ENCODE measurements around the gene UBE3D. TPM values are rescaled to one million over a fixed set of nuclear protein-coding genes. Genes with fewer than 3 reads are reported as not detected.

The UBE3D gene
- total and polyA plus RNA-seq, 2 donors (not counting 1 experiment from before 2014, with no cell fraction given), result 3.3 to 11.5 TPM

DNA sequence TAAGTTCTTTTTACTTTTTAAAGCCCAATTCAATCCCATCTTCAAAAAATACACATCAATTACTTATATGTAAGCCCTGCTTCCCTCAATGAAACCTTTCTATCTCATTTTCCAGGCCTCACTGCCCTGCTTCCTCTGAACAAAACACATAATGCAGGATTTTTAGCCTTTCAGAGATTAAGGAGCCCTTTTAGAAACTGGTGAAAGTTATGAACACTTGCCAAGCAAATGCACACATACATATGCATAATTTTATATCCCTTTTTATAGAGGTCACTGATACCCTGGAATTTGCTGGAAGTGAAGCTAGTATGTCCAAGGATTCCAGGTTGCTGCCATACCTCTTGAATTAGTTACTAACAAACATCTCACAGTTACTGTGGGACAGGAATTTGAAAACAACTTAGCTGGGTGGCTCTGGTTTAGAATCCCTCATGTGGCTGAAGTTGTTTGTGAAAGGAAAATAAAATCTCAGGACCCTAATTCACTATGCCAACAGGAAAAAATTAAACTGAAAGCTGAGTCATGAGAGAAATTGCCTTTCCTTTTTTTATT lies 75.8 kb downstream of the UBE3D start:
- no peak overlapping the region for H3K4me3 ChIP-seq (ENCODE audit: control extremely low read depth in 1 of 5, extremely low read depth in 1 of 5, insufficient read depth in 1 of 5, low read depth in 2 of 5, low read length in 4 of 5)
- no peaks in the 10 kb centered on the region for H3K4me1 Mint-ChIP-seq
- H3K9ac ChIP-seq (ENCODE audit: low read length), result no peak overlapping the region
- no peak for TF ChIP-seq EZH2 (IDR thresholded peaks at IDR 0.05; ENCODE audit: borderline replicate concordance, insufficient read depth, low read depth, low read length, poor library complexity, severe bottlenecking)
- TF ChIP-seq, protein P1, sequence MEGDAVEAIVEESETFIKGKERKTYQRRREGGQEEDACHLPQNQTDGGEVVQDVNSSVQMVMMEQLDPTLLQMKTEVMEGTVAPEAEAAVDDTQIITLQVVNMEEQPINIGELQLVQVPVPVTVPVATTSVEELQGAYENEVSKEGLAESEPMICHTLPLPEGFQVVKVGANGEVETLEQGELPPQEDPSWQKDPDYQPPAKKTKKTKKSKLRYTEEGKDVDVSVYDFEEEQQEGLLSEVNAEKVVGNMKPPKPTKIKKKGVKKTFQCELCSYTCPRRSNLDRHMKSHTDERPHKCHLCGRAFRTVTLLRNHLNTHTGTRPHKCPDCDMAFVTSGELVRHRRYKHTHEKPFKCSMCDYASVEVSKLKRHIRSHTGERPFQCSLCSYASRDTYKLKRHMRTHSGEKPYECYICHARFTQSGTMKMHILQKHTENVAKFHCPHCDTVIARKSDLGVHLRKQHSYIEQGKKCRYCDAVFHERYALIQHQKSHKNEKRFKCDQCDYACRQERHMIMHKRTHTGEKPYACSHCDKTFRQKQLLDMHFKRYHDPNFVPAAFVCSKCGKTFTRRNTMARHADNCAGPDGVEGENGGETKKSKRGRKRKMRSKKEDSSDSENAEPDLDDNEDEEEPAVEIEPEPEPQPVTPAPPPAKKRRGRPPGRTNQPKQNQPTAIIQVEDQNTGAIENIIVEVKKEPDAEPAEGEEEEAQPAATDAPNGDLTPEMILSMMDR (IDR thresholded peaks at IDR 0.05), result no peak
- ATAC-seq (ENCODE audit: low read depth) (no peak), DNase-seq (no peak)
- H3K36me3 ChIP-seq (replicated peaks in 1 of 2; ENCODE audit: control extremely low read depth in 1 of 2, control insufficient read depth in 1 of 2, extremely low read depth in 1 of 2, insufficient read depth in 2 of 2, low read length in 1 of 2), result no peaks in the 10 kb centered on the region
- no peaks in the 10 kb centered on the region for H3K4me1 ChIP-seq (ENCODE audit: control insufficient read depth in 2 of 2, insufficient read depth in 2 of 2, low read length in 2 of 2)
- H3K27ac ChIP-seq (ENCODE audit: low read length in 2 of 2), result no peak overlapping the region
- no peaks in the 10 kb centered on the region for H3K79me2 ChIP-seq (ENCODE audit: control insufficient read depth, insufficient read depth, low read length)
- H3K27me3 ChIP-seq (replicated peaks in 1 of 4; ENCODE audit: control extremely low read depth in 1 of 4, control insufficient read depth in 3 of 4, insufficient read depth in 4 of 4, low read length in 3 of 4), result no peaks in the 10 kb centered on the region
- CTCF ChIA-PET, result no interaction called here
- no peaks in the 10 kb centered on the region for H3K9me3 Mint-ChIP-seq (ENCODE audit: insufficient read depth)
- H3K9me3 ChIP-seq (ENCODE audit: control extremely low read depth in 1 of 3, control insufficient read depth in 2 of 3, insufficient read depth in 1 of 3, low read length in 2 of 3), result no peaks in the 10 kb centered on the region
- intact Hi-C loops (cut with micrococcal nuclease), result no loop called here
- H2AFZ ChIP-seq (ENCODE audit: insufficient read depth, low read depth, low read length, poor library complexity, severe bottlenecking), result no peak overlapping the region
- POLR2A ChIA-PET, result no interaction called here
- H3K27ac Mint-ChIP-seq, result no peak overlapping the region
- H4K20me1 ChIP-seq (ENCODE audit: control insufficient read depth, insufficient read depth, low read length, poor library complexity, severe bottlenecking), result no peaks in the 10 kb centered on the region
- no peaks in the 10 kb centered on the region for H3K27me3 Mint-ChIP-seq
- no peak overlapping the region for H3K4me3 Mint-ChIP-seq
- no peak overlapping the region for H3K4me2 ChIP-seq (replicated peaks; ENCODE audit: low read depth, low read length, poor library complexity, severe bottlenecking)

DNA sequence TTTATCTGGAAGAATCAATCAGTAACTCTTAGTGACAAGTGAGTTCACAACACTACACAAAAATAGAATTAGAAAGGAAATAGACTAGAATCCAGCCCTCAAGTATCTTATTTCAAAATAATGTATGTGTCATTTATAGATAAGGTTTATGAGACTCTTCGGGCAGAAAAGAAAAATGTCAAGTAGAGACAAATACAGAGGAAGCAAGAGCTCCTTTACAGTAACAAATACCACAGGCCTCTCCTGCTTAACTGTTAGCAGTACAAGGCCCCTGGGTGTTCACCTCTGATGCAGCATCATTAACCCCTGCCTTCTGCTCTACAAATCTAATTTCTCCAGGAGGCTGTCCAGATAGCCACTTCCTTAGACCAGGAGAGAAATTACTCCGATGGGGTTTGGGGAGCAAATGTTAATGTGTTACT lies 76.7 kb downstream of the UBE3D start:
- H3K9me3 ChIP-seq (ENCODE audit: control extremely low read depth in 1 of 3, control insufficient read depth in 2 of 3, insufficient read depth in 1 of 3, low read length in 2 of 3), result no peaks in the 10 kb centered on the region
- Mint-ChIP-seq H3K27ac (no peak overlapping the region), H3K27me3 (no peaks in the 10 kb centered on the region), H3K4me3 (no peak overlapping the region), H3K4me1 (no peaks in the 10 kb centered on the region), H3K9me3 (ENCODE audit: insufficient read depth) (no peaks in the 10 kb centered on the region)
- no CpG with 5 or more reads among the region's 2 CpGs for WGBS (ENCODE audit: insufficient coverage)
- H3K4me3 ChIP-seq (ENCODE audit: control extremely low read depth in 1 of 5, extremely low read depth in 1 of 5, insufficient read depth in 1 of 5, low read depth in 2 of 5, low read length in 4 of 5), result no peak overlapping the region
- TF ChIP-seq EZH2 (IDR thresholded peaks at IDR 0.05; ENCODE audit: borderline replicate concordance, insufficient read depth, low read depth, low read length, poor library complexity, severe bottlenecking), result no peak
- TF ChIP-seq, protein P1 (IDR thresholded peaks at IDR 0.05), result no peak
- no peaks in the 10 kb centered on the region for H3K36me3 ChIP-seq (replicated peaks in 1 of 2; ENCODE audit: control extremely low read depth in 1 of 2, control insufficient read depth in 1 of 2, extremely low read depth in 1 of 2, insufficient read depth in 2 of 2, low read length in 1 of 2)
- H3K27ac ChIP-seq (ENCODE audit: low read length in 2 of 2), result no peak overlapping the region
- H3K79me2 ChIP-seq (ENCODE audit: control insufficient read depth, insufficient read depth, low read length), result no peaks in the 10 kb centered on the region
- no peak overlapping the region for H3K4me2 ChIP-seq (replicated peaks; ENCODE audit: low read depth, low read length, poor library complexity, severe bottlenecking)
- no peak for ATAC-seq (ENCODE audit: low read depth)
- no peaks in the 10 kb centered on the region for H3K27me3 ChIP-seq (replicated peaks in 1 of 4; ENCODE audit: control extremely low read depth in 1 of 4, control insufficient read depth in 3 of 4, insufficient read depth in 4 of 4, low read length in 3 of 4)
- H3K4me1 ChIP-seq (ENCODE audit: control insufficient read depth in 2 of 2, insufficient read depth in 2 of 2, low read length in 2 of 2), result no peaks in the 10 kb centered on the region
- H2AFZ ChIP-seq (ENCODE audit: insufficient read depth, low read depth, low read length, poor library complexity, severe bottlenecking), result no peak overlapping the region
- CTCF ChIA-PET, result no interaction called here
- intact Hi-C loops (cut with micrococcal nuclease), result no loop called here
- no peak overlapping the region for H3K9ac ChIP-seq (ENCODE audit: low read length)
- POLR2A ChIA-PET, result no interaction called here
- no peaks in the 10 kb centered on the region for H4K20me1 ChIP-seq (ENCODE audit: control insufficient read depth, insufficient read depth, low read length, poor library complexity, severe bottlenecking)
- DNase-seq, result no peak

All from B cell (primary cell).